Hepatic stellate cell (primary cell): ENCODE results near the gene CRHR1.

ENCODE experiments used
- DNase-seq: peaks from one replicate; pipeline ENCODE4 v3.0.0; 2011; ENCODE audit warnings: low spot score

CRHR1 gene

DNA sequence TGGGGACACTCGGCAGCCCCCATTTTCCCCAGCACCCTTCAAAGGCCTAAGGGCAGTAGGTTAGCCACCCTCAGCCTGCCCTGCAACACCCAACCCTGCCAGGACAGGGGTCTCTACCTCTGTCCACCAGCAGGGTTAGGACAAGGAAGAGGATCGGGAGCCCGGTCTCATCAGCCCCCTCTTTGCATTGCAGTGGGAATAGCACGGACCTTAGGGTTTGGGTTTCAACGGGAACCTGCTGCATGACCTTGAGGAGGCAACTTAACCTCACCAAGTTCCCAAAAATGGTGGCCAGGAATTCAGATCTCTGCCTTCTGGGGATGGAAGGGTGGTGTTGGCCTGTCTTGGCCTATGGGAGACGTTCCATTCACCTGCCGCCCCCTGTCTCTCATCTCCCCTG is 40.4 kb downstream of the CRHR1 start:
- DNase-seq, result no peak

DNA sequence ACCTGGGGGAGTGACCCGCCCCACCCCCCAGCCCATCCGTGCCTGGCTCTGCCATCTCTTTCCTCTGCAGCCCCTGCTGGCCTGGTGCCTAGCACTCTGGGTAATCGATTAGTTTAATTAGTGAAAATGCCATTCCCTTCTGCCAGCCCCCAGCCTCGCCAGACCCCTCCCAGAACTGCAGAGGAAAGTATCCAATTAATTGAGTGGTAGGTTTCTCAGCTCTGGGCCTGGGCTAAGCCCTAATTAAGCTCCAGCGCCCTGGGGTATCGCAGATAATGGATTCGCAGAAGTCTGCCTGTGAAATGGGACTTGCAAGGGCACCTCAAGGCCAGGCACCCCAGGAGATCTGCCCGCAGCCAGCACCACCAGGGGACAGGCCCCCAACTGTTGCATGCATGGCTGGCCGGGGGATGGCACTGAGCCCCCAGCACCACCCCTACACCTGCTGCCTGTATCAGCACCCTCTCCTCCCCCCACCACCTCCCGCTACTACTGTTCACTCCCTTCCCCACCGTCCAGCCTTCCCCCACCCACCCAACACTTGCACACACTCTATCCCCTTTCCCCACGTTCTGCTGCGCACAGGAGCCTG is 40.9 kb downstream of the CRHR1 start:
- no peak for DNase-seq

DNA sequence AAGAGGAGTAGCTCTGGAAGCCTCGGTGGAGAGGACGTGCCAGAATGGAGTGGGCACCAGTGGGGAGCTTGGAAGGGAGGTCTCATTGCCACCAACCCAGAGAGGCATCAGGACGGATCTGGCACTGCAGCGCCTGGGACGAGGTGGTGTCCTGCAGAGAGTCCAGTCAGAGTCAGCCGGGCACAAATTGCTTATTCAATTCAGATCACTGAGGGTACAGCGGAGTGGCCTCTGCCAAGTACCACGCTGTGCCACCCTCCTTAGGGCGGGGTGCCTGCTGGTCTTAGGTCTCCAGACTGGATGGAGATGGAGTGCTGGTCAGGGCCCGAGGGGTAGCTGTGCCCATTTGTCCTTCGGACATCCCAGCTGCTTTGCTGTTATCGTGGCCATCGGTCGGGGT is 41.7 kb downstream of the CRHR1 start:
- DNase-seq, result no peak

DNA sequence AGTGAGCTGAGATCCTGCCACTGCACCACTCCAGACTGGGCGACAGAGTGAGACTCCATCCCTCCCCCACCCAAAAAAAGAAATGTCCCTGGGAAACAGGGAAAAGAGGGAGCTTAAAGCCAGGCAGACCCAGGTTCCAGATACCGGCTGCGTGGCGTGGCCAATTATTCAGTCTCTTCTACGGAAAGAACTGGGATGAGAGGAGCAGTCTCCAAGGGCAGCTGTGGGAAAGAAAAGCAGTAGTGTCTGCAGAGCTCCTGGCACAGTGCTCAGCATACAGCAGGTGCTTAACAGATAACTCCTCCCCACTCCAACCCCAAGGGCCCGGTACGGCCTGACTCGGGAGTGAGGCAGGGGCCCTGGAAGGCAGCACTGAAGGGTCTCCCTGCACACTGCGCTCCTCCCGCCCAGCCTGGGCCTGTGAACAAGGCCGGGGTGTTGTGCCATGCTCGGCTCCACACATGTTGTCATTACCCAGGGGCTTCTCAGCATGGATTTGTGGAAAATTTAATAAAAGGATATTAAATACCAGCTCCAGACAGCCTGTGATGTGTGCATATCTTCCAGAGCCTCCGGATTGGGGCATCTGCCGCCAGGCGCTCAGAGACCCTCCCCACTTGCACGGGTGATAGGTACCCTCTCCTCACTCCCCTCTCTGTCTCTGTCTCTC is 42.9 kb downstream of the CRHR1 start:
- no peak for DNase-seq

DNA sequence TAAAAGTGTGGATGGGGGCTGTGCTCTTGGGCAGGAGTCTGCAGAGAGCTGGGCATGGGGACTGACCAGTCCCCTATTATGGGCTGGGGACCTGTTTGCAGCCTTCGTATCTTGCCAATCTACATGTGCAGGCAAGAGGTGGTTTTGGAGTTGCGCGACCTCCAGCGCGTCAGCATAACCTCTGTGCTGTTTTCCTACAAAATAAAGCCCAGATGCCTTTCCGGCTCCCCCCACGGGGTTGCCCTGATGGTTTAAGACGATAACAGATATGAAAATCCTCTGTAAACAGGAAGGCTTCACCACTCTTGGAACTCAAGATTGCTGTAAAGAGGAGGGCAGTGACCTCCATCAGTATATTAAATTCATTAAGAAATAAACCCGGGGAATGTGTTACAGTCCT is 44.1 kb downstream of the CRHR1 start:
- DNase-seq, result no peak

DNA sequence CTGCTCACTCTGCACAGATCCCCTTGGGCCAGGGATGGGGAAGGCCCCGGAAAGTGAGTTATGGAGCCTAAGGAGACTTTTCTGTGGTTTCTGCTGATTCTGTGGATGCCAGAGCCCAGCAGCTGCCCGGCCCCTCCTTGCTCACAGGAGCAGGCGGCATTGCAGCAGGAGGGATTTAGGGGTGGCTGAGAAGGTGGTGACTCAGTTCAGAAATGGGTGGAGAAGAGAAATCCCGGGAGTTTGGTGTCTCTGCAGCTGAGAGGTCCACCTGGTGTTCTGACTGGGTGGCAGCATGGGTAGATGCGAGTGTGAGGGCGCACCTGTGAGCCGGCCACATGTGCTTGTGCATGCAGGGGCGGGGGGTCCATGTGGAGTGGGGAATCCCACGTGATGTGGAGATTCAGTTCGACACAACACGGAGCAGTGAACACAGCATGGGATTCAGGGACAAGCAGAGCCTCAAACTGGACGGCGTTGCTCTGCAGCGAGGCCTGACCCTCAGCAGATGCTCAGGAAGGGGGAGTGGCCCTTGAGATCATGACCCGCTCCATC is 44.5 kb downstream of the CRHR1 start:
- DNase-seq, result no peak

DNA sequence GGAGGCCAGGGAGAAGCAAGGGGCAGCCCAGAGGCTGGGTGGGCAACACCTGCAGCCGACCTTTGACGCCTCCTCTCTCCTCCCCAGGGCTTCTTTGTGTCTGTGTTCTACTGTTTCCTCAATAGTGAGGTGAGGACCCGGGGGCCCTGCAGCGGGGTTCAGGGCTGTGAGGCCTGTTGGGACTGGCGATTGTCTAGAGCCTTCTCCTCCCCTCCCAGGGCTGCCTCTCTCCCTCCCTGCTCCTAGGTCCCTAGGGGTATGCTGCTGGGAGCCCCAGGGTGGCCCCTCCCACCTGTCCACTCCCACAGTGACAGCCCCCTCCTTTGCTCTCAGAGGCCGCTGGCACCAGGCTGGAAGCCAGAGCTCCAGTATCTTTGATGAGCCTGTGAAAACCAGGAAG is 49.8 kb downstream of the CRHR1 start:
- DNase-seq, result no peak

DNA sequence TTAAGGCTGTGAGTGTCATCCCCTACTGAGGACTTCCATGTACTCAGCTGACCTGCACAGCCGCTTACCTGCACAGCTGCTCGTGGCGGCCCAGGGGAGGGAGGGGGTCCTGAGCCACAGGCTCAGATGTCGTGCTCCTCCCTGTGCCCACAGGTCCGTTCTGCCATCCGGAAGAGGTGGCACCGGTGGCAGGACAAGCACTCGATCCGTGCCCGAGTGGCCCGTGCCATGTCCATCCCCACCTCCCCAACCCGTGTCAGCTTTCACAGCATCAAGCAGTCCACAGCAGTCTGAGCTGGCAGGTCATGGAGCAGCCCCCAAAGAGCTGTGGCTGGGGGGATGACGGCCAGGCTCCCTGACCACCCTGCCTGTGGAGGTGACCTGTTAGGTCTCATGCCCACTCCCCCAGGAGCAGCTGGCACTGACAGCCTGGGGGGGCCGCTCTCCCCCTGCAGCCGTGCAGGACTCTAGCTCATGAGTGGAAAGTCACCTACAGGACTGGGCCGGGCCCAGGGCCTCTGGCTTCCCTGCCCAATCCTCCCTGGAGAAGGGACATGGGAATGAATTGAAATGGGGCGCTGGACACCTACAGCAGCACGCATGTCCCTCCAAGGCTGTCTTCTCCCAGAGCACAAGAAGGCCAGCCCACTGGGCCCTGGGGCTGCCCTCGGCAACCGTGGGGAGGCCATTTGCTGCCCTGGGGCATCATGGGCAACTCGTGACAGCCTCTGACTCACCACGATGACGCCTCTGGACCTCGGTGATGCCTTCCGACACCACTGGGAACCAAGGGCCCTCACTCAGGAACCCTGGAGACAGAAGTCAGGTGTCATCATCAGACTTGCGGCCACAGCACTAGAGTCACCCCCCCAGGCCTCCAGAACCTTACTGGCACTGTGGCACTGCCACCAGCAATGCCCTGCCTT is 50.6 kb downstream of the CRHR1 start:
- DNase-seq, result no peak

DNA sequence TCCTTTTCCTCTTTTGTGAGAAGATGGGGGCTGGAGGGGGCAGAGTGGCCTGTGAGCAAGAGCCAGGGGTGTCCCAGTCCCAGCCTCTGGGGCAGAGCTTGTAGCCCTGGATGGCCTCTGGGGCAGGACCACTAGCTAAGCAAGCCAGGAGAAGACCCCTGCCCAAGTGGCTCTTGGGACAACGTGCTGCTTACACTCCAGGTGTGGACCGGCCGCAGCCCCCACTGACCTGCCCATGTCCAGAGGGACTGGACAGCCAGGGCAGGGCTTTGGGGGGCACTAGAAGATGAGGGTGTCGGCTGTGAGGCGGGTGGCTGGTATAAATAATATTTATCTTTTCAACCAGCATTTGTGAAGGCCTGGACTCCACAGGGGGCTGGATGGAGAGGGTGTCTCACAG is 51.4 kb downstream of the CRHR1 start:
- no peak for DNase-seq

DNA sequence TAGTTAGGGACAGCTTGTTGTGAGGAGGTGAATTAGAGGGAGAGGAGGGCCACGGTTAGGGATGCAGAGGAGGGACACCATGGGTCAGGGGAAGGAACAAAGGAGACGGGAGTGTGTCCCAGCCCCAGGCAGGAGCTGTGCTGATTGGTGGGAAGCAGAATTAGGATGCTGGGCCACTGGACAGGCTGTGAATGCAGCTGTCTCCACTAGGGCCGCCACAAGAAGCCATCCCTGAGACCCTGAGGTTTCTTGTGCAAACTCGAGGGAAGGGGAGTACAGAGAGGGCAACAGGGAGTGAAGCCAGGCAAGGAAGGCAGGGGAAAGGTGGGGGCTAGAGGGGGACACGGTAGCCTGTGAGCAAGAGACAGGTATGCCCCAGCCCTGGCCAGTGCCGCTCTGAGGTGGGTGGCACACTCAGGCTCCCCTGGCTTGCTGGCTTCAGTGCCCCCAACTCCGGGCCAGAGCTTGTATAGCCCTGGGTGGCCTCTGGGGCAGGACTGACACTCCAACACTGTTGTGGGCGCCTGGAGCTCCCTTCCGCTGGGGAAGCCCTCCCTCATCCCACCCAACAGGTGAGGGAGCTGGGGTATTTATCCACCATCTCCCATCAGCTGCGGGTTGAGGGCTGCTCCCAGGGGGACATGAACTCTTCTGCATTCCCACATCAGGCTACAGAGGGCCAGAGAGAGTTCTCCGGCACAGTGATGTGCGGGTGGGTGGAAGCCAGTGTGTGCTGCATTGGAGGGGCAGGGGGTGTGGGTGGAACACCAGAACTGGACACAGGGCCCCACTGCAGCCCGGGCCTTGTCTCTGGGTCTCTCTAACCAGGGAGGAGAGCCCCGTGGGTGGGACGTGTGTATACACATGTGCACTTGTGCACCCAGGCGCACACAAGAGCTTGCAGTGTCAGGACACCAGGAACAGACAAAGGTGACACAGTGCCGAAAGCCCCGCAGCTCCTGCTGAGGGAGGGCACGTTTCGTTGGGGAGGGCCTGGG is 52.2 kb downstream of the CRHR1 start:
- no peak for DNase-seq

DNA sequence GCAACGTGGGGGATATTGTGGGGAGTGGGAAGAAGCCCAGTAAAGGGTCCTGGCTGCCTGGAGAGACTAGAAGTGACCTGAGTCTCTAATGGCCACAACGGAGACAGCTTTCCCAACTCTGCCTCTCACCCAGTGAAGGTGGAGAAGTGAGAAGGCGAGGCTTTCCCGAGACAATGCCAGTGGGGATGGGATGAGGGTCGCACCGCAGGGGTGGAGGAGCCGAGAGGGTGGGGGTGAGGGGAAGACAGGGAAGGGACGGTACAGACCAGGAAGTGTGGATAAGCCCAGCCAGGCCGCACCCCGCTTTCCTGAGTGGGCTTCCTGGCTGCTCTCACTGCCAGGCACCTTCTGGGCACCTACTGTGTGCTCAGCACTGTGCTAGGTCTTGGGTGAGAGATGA is 53.1 kb downstream of the CRHR1 start:
- DNase-seq, result no peak

DNA sequence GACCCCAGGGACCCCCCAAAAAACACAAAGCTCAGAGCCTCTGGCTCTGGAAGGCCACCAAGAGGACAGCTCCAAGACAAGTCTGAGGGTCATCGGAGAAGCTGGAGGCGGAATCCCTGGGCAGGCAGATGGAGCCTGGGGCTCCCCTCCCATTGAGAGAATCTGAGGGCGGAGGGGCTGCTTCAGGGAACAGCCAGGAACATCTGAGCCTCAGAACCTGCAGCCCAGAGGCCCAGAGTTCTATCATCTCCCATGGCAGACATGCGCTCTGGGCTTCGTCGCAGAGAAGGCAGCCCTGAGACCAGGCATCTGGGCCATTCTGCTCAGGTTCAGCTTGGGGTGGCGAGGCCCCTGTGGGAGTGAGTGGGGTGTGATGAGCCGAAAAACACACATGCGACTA is 53.5 kb downstream of the CRHR1 start:
- no peak for DNase-seq

DNA sequence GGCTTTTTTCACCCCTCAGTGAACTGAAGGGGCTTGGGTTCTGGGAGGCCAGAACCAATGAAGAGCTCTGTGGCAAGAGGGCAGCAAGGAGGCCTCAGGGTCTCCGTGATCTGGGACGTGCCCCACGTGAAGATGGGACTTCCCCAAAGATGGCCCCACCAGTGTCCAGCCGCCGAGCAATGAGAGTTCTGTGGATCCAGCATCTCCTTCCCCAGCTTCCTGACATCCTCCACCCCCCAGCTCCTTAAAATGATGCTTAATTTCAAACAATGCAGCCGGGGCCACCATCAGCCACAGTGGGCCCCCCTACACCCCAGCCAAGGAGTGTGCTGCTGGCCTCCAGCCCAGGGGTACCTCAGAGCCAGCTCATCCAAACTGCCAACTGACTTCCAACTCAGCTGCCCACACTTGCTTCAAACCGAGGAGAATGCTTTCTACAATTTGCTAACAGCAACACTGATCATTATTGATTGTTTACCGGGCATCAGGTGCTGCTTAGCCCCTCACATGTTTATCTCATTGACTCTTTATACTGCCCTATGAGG is 54.7 kb downstream of the CRHR1 start:
- DNase-seq, result no peak

DNA sequence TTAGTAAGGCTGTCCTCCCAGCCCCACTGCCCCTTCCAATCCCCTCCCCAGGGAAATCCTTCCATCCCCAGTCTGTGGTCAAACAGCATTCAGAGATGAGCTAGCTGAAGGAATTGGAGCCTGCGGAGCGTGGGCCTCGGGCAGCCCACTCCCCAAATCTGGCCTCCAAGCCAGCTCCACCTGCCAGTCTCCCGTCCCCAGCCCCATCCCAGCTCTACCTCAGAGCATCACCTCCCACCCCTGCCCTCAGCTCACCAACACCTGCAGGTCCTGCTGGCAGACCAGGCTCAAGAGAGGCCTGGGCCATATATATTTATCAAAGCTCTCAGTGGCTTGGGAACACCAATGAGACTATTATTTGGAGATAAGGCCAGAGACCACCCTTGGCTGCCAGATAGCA is 55.3 kb downstream of the CRHR1 start:
- DNase-seq, result no peak

DNA sequence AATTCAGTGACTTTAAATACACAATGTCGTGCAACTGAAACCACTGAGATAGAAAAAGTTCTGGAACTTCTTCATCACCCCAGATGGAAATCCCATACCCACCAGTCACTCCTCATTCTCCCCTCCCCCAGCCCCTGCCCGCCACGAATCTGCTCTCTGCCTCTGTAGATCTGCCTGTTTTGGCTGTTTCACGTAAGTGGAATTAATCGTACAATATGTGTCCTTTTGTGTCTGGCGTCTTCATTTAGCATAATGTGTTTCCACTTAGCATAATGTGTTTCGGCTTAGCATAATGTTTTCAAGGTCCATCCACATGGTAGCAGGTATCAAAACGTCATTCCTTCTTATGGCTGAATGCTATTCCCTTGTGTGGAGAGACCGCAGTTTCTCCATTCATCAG is 57.1 kb downstream of the CRHR1 start:
- DNase-seq, result no peak

DNA sequence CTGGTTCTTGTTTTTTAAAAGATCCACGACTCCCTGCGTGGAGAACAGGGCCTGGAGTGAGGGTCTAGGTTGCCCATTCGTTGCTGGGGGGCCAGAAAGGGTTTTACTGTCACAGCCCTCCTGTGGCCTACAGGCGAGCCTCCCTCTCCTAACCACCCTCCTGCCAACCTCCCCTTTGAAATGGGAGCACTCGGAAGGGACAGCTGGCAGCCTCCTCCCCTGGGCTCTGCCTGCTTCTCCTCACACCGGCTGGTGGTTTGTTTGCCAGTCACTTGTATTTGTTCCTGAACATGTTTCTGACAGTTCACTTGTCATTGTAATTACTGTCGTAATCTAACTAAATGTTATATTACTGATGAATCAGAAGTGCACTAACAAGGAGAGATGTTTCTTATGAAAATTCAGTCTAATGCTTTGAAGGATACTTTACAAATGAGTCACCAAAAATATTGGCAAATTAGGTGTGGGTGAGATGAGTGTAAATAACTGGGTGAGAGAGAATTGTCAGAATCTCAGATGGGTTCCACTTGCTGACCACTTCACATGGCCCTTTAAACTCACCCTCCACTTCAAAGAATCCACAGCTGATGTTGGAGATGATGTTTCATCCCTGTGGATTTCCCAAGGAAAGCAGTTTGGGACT is 57.9 kb downstream of the CRHR1 start:
- DNase-seq, result no peak

DNA sequence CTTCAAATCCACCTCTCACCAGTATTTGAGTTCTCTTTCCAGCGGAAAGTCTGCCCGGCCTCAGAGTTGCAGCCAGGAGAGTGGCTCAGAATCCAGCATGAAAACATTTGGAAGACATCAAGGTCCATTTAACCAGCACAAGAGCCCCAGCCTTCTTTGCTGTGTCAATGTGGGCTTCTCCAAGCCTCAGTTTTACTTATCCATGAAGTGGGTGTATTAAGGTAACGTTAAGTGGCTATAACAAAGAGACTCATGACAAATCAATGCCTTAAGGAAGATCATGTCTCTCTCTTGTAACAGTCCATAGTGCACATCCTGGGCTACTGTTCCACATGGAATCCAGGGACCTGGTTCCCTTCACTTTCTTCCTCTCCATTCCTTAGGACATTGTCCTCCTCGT is 59.6 kb downstream of the CRHR1 start:
- no peak for DNase-seq

DNA sequence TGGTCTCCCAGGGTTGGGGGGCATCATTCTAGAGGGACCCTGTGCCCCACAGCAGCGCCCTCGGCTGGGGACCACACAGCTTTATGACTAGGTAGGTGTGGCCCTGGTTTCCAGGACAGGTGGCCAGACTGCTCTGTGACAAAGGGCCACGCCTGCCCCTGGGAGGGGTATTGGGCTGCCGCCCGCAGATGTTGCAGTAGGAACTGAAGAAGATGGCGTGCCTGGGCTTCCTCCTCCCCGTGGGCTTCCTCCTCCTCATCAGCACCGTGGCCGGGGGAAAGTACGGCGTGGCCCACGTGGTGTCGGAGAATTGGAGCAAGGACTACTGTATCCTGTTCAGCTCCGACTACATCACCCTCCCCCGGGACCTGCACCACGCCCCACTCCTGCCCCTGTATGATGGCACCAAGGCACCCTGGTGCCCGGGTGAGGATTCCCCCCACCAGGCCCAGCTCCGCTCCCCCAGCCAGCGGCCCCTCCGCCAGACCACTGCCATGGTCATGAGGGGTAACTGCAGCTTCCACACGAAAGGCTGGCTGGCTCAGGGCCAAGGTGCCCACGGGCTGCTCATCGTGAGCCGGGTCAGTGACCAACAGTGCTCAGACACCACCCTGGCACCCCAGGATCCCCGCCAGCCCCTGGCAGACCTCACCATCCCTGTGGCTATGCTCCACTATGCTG is 60.7 kb downstream of the CRHR1 start, which contains the start of gene SPPL2C:
TSS of gene SPPL2C (plus strand) at position 187 of the 681 bp plus-strand sequence. CDS start at position 213, 26 bp downstream.
- DNase-seq, result no peak

DNA sequence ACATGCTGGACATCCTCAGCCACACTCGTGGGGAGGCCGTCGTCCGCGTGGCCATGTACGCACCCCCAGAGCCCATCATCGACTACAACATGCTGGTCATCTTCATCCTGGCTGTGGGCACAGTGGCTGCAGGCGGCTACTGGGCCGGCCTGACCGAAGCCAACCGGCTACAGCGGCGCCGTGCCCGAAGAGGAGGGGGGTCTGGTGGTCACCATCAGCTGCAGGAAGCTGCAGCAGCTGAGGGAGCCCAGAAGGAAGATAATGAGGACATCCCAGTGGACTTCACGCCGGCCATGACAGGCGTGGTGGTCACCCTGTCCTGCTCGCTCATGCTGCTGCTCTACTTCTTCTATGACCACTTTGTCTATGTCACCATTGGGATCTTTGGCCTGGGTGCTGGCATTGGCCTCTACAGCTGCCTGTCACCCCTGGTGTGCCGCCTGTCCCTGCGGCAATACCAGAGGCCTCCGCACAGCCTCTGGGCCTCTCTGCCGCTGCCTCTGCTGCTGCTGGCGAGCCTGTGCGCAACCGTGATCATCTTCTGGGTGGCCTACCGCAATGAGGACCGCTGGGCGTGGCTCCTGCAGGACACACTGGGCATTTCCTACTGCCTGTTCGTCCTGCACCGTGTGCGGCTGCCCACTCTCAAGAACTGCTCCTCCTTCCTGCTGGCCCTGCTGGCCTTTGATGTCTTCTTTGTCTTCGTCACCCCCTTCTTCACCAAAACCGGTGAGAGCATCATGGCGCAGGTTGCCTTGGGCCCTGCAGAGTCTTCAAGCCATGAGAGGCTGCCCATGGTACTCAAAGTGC is 61.5 kb downstream of the CRHR1 start:
- DNase-seq, result no peak
